ENCODE results near the gene TAS2R19.
"Not testable (repeated sequence)": the region's sequence is repeated elsewhere in the genome, so short reads cannot be mapped to it uniquely, and the experiment has no call there.

TAS2R19 gene, protein sequence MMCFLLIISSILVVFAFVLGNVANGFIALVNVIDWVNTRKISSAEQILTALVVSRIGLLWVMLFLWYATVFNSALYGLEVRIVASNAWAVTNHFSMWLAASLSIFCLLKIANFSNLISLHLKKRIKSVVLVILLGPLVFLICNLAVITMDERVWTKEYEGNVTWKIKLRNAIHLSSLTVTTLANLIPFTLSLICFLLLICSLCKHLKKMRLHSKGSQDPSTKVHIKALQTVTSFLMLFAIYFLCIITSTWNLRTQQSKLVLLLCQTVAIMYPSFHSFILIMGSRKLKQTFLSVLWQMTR

DNA sequence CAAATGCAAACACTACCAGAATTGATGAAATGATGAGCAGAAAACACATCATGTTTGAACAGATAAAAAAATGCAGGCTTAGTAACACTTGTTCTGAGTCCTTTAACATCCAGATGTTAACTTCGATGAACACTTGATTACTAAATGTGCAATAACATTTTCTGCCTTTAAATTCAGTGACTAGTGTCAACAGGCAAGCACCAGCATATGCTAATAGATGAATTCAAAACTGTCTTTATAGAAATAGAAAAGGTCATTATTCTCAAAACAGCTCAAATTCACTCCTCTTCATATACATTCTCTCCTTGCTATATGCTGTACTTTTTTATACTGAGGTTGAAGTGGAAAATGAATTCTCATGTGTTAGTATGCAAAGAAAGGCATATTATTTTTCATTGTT, at the start of gene TAS2R19:
Gene TAS2R19, minus strand, starts transcription at position 101 of the 400 bp plus-strand sequence. Its CDS starts 49 bp downstream, at position 52.
- DNase-seq, result no peak

DNA sequence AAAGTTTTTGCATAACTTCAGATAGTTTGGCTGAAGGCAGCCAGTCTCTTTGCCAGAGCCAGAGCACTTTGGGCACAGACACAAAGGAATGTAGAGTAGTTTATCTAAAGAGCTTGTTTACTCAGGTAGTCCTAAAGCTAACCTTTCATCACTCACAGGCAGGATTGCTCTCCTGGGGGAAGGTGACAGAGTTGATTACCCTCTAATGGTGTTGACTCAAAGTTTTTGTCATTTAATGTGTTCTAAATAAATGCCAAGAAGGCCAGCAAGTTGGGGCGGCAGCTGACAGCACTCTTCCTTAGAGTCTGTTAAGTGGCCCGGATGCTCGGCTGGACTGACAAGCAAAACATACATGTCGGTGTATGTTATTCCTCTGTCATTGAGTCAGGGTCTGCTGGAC, 49.0 kb upstream of the TAS2R19 start:
- no peak for DNase-seq

DNA sequence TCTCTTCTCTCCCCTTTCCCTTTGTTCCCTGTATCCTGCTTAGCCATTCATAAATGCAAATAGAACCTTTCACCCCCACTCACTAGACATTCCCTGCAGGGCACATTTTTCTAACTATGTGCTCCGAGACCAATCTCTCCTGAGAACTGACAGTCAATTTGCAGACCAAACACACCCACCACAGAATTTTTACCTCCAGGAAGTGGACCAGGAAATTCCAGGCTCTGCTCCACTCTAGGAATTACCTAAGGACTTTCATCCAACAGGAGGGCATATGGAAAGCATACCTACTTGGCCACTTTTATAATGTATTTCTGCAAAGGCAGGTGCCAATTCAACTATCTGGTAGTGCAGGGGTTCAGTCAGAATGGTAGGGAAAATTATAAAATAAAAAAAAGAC, 48.6 kb upstream of the TAS2R19 start:
- no peak for DNase-seq

DNA sequence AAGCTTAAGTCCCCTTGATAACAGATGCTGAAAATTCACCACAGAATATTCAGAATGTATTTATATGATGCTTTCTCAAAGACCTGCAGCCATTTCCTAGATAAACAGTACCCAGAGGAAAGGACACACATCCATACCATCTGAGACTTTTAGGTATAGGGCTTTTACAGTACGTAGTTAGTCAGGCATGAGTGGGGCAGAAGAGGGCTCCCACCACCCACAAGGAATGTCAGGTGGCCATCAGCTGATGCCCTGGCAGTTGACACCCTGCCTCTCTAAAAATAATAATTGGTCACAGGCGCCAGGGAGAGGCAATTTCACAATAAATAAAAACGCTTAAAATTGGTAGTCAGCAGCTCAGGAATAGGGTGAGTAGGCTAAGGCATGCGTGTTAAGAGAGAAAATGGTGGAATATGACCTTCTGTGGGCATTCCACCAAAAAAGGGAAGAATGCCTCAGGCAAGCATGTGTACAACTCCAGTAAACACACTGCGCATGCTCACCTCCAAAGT, 47.5 kb upstream of the TAS2R19 start:
- no peak for DNase-seq

DNA sequence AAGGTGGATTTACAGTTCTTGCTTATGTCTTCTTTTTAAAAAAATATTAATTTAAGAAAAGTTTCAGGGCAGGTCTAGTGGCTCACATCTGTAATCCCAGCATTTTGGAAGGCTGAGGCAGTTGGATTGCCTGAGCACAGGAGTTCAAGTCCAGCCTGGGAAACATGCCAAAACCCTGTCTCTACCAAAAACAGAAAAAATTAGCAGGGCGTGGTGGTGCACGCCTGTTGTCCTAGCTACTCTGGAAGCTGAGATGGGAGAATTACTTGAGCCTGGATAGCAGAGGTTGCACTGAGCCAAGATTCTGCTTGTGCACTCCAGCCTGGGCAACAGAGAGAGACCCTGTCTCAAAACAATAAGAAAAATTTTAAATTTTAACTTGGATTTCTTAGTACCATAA, 45.1 kb upstream of the TAS2R19 start:
- DNase-seq, result no peak

DNA sequence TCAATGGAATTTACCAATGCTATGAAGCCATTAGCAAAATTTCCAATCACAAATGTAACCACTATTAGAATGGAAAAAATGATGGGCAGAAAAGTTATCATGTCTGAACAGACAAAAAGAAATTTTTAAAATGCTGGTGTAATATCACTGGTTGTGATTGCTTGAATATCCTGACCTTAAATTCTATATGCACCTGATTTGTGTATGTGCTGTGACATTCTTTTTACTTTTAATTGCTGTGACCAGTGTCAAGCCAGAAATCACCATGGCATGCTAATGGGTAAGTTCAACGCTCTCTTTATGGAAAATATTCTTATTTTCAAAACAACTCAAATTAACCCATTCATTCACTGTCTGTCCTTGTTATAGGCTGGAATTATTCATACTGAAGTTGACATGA, 39.8 kb upstream of the TAS2R19 start, which contains the start of gene TAS2R46:
Gene TAS2R46, minus strand, starts transcription at position 101 of the 400 bp plus-strand sequence. Its CDS starts 0 bp downstream, at position 101.
- not testable (repeated sequence) for DNase-seq

DNA sequence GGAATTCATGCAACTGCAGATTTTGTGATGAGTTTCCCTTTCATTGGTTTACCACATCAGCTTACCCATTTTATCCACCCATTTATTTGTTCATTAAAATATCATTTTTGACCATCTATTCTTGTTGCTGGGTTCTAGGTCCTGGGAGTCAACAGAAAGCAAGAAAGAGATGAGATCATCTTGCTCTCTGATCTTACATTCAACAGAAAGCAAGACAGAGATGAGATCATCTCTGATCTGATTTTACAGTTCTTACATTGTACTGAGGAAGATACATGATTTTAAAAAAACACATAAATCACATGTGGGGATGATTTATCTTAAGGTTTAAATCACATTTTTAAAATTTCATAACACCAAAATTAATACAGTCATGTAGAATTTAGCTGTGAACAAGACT, 37.4 kb upstream of the TAS2R19 start:
- no peak for DNase-seq

DNA sequence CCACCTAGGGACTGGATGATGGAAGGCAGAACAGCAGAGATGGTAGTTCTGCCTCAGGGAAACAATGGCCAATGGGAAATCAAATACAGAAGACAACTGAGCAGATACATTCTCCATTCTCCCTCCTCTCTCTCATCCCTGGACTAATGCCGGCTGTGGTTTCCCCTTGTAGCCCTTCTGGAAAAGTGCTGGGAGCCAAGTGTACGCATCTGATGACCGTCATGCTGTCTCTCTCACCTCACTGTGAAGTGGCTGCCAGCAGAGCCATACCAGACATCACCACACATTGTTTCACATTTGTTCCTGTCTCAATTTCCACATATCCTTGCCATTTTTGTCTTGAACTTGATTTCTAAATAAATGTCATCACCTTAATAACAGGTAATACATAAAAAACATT, 36.6 kb upstream of the TAS2R19 start:
- DNase-seq, result no peak

DNA sequence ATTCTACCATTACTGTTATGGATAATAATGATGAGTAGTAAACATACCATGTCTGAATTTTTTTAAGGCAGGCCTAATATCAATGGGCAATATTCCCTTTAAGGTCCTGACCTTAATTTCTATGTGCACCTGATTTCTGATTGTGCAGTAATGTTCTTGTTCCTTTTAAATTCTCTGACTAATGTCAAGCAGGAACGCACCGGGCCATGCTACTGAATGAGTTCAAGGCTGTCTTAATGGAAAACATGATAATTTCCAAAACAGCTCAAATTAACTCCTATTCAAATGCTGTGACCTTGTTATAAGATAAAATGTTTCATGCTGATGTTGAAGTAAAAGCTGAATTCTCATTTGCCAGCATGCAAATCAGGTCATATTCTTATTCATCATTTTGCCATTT, 32.9 kb upstream of the TAS2R19 start:
- DNase-seq, result no peak

DNA sequence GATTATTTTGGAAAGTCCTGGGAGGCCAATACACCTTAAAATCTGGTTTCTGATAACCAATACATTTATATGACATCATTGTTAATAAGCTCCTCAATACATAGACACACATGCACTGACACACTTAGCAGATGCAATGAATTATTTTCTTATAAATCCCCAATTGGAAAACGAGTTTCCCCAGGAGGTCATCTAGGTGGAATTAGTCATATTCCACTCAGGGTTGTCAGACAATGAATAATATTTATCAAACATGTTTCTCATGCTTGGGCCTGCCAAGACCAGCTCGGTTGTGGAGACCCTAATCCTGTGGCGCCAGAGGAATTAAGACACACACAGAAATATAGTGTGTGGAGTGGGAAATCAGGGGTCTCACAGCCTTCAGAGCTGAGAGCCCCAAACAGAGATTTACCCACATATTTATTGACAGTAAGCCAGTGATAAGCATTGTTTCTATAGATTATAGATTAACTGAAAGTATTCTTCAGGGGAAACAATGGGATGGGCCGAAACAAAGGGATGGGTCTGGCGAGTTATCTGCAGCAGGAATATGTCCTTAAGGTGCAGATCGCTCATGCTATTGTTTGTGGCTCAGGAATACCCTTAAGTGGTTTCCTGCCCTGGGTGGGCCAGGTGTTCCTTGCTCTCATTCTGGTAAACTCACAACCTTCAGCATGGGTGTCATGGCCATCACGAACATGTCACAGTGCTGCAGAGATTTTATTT, 27.5 kb upstream of the TAS2R19 start:
- DNase-seq, result not testable (repeated sequence)

DNA sequence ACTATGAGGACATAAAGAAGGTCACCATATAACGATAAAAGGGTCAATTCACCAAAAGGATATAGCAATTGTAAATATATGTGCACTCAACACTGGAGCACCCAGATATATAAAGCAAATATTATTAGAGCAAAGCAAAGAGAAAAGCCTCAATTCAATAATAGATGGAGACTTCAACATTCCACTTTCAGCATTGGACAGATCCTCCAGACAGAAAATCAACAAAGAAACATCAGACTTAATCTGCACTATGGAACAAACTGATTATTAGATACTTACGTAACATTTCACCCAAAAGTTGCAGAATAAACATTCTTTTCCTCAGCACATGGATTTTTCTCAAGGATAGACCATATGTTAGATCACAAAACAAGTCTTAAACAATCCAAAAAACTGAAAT, 18.9 kb upstream of the TAS2R19 start:
- DNase-seq, result not testable (repeated sequence)

DNA sequence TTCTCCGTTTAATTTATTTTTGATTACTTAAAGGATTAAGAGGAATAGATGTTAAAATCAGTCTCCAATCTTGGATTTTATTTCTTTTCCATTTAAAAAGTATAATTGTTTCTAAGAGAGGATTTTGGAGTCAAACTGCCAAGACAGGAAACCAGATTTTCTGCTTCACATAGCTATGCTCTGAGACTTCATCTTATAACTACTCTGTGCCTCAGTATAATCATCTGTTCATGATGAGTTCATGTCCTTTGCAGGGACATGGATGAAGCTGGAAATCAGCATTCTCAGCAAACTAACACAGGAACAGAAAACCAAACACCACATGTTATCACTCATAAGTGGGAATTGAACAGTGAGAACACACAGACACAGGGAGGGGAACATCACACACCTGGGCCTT, 17.7 kb upstream of the TAS2R19 start:
- DNase-seq, result no peak

DNA sequence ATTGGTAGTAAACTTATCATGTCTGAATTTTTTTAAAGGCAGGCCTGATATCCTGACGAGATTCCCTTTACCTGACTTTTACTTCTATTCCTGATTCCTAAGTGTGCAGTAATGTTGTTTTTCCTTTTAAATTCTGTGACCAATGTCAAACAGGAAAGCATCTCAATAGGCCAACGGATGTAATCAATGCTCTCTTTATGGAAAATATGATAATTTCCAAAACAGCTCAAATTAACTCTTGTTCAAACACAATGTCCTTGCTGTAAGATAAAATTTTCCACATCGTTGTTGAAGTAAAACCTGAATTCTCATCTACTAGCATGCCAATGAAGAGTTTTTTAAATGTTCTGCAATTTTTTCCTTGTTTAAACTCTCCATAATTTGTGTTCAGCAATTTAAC, 16.8 kb upstream of the TAS2R19 start:
- no peak for DNase-seq

DNA sequence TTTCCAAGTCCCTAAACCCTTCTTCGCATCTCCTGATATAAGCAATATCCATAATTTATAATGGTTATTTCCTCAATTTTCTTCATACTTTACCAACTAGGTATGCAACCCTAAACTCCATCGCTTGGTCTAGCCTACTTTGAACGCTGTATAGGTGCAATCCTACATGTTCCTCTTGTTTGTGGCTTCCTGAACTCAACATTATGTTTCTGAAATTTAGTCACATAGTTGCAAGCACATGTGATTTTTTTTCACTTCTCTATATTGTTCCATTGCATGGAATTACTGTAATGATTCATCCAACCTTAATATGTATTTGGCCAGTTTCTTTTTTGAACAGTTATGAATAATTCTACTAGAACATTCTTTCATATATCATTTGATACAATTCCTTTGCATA, 11.5 kb upstream of the TAS2R19 start:
- DNase-seq, result not testable (repeated sequence)

DNA sequence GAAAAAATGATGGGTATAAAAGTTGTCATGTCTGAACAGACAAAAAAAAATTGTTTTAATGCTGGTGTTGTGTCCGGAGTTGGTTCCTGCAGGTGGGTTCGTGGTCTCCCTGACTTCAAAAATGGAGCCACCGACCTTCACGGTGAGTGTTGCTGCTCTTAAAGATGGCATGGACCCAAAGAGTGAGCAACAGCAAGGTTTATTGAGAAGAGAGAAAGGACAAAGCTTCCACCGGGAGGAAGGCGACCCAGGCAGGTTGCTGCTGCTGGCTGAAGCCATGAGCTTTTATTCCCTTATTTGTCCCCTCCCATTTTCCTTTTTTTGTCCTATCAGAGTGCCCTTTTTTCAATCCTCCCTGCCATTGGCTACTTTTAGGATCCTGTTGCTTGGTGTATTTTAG, 8.9 kb upstream of the TAS2R19 start, which contains the start of gene TAS2R31:
Gene TAS2R31, minus strand, starts transcription at position 101 of the 400 bp plus-strand sequence. Its CDS starts 72 bp downstream, at position 29.
- DNase-seq, result no peak

DNA sequence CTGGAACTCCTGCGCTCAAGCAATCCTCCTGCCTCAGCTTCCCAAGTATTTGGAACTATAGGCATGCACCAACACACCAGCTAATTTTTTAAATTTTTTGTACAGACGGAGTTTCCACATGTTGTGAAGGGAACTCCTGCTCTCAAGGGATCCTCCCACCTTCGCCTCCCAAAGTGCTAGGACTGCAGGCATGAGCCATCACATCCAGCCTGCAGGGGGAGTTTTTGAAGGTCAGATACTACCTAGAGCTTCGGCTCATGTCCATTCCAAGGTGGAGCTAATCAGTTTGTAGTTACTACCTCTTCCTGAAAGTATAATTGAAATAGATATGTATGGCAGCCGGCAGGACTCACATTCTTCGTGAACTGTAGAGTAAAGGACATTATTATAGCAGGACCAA, 3.7 kb upstream of the TAS2R19 start:
- no peak for DNase-seq

DNA sequence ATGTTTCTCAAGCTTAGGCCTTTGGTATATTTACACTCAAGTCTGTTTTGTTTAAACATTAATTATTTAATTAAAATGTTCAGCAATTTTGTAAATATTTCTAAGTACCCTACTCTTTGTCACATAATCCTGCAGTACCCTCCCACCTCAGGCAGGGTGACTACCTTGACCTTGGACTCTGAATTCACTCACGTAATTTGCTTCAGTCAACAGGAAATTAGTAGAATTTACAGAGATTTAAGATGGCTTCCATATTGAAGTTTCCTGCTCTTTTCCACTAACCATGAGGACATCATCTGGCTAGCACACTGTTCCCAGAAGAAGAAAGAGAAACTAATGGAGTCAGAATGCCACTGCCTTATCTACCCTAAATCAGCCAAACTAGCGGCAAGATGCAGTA, 967 bp upstream of the TAS2R19 start:
- DNase-seq, result no peak

DNA sequence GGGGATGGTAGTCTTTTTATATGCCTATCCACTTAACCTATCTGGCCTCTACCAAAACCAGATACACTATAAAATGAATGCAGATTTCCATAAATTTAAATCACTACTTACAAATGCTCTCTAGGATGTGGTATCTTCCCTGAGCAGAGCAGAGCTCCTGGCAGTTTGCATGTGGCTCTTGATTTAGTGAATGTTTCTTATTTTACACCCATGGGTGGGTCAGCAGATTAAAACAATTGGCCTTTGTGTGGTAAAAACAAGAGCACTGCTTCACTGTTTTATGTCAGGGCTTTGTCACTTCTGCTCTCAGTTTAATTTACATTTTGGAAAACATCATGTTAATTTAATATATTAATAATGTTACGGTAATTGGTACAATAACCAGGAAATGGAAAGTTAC, 5.5 kb downstream of the TAS2R19 start:
- DNase-seq, result no peak

DNA sequence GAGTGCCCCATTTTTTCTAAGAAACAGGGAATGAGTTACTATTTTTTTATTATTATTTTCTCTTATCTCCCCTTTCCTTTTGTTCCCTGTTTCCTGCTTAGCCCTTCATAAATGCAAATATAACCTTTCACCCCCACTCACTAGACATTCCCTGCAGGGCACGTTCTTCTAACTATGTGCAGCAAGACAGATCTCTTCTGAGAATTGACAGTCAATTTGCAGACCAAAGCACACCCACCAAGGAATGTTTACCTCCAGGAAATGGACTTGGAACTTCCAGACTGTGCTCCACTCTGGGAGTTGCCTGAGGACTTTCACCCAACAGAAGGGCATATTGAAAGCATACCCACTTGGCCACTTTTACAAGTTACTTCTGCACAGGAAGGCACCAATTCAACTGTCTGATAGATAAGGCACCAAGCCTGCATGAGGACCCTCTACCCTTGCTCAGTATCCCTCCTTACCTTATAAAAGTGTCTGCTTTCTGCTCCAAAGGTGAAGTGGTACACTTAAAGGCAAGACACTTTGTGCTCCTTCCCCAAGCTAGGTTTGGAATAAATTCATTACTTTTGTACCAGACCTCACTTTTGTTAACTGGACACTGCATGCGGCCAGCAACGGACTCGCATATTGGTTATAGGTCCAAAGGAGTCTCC, 6.5 kb downstream of the TAS2R19 start:
- no peak for DNase-seq

DNA sequence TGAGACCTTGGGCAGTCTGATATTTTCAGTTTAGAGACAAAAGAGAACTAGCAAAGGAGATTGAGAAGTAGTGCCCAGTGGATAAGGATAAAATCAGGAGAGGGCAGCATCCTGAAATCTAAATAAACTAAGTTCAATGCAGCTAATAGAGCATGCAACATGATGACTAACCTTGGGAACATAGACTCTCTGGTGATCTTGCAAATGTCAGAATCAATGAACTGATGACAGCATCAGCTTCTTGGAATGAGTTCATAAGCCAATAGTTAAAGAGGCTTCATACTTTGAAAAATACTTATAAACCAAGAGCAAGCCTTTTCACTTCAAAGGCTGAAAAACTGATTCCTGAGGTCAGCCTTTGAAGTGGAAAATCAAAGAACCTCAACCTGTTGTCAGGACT, 8.2 kb downstream of the TAS2R19 start:
- DNase-seq, result no peak

DNA sequence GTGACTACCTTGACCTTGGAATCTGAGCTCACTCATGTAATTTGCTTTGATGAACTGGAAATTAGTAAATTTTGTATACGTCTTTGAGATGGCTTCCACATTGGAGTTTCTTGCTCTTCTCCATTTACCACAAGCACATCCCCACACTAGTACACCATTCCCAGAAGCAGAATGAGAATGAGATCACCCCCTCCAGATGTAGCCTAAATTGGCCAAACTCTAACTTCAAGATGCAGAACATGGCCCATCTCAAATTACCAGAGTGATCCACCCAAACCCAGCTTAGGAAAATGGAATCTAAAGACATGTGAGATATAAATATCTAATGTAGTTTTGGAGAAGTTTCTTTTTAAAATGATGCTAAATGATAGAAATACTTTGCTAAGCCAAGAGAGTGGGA, 14.8 kb downstream of the TAS2R19 start:
- DNase-seq, result no peak

DNA sequence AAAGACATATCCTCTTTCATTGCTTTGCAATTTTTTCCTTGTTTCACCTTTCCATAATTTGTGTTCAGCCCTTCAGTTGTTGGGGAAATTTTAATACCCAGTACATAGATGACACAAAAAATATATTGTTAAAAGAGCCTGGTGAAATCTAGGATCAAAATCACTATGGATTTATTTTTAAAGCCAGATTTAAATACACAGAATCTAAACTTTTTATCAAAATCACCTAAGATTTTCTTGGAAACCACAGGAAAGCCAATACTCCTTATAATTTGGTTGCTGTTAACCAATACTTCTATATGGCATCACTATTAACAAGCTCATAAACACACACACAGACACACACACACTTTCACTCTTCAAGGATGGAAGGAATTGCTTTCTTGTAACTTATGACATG, 24.2 kb downstream of the TAS2R19 start, which contains the start of gene TAS2R20:
Gene TAS2R20, minus strand, starts transcription at position 101 of the 400 bp plus-strand sequence. CDS start 429 bp downstream, outside the sequence.
- no peak for DNase-seq

DNA sequence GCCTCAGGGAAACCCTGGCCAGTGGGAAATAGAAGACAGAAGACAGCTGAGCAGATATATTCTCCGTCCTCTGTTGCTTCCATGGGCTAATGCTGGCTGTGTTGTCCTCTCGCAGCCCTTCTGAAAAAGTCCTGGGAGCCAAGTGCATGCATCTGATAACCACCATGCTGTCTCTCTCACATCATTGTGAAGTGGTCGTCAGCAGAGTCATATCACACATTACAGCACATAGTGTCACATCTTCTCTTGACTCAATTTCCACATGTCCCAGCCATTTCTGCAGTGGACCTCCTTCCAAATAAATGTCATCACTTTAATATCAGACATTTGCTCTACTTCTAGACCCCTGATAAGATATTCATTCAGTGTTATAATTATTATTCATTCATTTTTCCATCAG, 28.1 kb downstream of the TAS2R19 start:
- DNase-seq, result no peak

All from 8988T (cell line).